ENCODE results near the gene PRAMEF4.
"Not testable (repeated sequence)": the region's sequence is repeated elsewhere in the genome, so short reads cannot be mapped to it uniquely, and the experiment has no call there.

The PRAMEF4 gene

DNA sequence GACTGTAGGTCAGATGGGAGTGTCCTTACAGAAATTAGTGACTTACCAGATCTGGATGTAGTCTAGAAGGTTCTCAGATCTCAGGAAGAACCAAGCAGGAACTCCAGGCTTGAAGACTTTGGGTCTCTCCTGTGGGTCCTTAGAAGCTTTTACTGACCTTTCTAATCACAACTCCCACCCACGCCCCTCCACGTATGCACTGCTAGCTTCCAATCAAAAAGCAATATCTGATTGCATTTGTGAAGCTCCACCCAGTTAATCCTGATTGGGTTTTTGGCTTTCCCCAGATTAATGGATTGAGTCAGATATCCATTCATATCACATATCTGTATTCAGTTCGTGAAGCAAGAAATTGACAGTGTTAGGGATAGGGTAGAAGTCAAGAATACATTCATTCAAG lies at the start of gene PRAMEF4:
TSS of gene PRAMEF4 (minus strand) at position 101 of the 400 bp plus-strand sequence. CDS start 2,807 bp downstream, outside the sequence.
- not testable (repeated sequence) for DNase-seq

DNA sequence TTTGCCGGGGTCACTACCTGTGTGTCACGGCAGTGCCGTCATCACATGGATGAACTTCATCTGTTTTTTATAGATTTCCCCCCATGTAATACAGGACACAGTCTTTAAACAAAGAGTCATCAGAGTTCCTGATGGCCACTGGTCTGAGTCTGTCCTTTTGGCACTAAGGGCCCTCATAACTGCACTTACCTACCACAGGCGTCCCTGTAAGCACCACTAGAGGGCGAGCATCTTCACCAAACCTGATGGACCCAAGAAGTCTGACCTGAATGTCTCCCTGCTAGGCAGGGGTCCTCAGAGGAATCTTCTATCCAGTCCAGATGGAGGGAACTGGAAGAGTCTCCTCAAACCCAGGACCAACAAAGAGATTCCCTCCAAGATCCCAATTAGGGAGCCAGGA lies 38.4 kb upstream of the PRAMEF4 start:
- DNase-seq: not testable (repeated sequence)

DNA sequence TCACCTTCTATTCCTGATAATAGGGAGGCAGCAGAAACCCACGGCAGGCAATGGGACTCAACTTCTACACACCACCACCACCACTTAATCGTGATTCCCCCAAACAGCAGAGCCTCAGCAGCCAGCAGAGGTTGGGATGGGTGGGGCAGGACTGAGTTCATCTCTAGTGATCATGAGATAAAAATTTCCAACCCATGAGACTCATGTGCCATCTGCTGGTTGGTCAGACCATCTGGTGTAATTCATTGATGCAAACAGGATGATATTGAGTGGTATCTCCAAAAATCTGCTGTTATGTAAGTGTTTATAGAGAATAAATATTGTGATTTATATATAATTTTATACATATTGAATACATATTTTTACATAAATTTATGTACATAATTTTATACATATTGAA lies 35.7 kb upstream of the PRAMEF4 start:
- not testable (repeated sequence) for DNase-seq

DNA sequence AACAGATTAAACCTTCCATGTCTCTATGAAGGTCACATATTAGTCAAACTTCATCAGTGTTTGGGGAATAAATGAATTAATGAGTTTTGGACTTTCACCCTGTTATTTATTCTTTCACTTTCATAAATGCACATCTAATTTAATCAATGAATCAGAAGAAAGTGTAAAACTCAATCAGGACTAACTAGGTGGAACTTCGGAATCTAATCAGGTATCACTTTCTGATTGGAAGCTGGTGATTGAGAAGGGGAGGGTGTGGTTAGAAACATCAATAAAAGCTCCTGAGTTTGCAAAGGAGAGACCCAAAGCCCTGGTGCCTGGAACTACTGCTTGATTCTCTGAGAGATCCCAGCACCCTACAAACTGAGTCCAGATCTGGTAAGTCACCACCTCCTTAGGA lies 30.3 kb upstream of the PRAMEF4 start, which contains the start of gene PRAMEF7:
TSS of gene PRAMEF7 (plus strand) at position 301 of the 400 bp plus-strand sequence. CDS start 1,083 bp downstream, outside the sequence.
- not testable (repeated sequence) for DNase-seq

DNA sequence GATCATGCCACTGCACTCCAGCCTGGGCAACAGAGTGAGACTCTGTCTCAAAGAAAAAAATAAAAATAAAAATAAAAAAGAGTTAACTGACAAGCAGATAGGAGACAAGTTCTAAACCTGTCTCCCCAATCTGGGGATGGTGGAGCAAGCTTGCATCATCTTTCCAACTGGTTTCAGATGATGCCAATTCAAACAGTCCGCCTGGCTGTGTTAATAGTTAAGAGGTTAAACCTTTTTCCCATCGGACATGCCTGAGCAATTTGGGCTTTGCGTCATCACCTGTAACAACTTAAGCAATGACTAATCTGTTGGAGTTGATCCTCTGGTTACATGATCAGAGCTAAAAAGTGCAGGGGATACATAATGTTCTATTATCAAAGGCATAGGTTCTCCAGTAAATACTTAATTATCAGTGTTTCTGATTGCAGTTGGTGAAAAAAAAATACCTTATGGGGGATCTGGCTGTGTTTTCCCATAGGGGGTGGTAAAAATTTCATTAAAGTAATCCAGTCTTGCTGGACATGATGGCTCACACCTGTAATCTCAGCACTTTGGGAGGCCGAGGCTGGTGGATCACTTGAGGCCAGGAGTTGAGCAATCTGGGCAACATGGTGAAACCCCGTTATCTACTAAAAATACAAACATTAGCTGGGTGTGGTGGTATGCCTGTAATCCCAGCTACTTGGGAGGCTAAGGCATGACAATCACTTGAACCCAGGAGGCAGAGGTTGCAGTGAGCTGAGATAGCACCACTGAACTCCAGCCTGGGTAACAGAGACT lies 18.0 kb upstream of the PRAMEF4 start:
- not testable (repeated sequence) for DNase-seq

DNA sequence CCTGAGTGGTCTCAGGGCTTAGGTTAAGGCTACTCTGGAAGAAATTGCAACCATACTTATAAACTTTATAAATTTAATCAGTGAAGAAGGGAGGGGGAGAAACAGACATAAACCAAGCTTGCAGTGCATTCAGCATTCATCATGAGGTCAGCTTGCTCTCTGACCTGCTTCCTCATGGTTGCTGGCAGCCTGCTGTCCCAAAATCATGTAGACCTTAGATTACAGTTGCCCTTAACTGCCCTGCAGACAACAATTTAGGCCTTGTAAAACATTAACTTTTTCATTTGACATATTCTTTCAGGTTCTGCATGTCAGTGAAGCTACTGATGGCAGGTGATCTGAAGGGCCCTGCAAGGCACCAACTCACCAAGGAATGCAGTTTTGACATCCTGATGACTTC lies 13.2 kb upstream of the PRAMEF4 start:
- not testable (repeated sequence) for DNase-seq

DNA sequence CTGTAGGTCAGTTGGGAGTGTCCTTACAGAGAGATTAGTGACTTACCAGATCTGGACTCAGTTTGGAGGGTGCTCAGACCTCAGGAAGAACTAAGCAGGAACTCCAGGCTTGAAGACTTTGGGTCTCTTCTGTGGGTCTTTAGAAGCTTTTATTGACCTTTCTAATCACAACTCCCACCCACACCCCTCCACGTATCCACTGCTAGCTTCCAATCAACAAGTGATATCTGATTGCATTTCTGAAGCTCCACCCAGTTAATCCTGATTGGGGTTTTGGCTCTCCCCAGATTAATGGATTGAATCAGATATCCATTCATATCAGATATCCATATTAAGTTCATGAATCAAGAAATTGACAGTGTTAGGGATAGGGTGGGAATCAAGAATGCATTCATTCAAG lies 12.2 kb upstream of the PRAMEF4 start, which contains the start of gene PRAMEF10:
TSS of gene PRAMEF10 (minus strand) at position 101 of the 400 bp plus-strand sequence. CDS start 2,423 bp downstream, outside the sequence.
- DNase-seq: not testable (repeated sequence)

DNA sequence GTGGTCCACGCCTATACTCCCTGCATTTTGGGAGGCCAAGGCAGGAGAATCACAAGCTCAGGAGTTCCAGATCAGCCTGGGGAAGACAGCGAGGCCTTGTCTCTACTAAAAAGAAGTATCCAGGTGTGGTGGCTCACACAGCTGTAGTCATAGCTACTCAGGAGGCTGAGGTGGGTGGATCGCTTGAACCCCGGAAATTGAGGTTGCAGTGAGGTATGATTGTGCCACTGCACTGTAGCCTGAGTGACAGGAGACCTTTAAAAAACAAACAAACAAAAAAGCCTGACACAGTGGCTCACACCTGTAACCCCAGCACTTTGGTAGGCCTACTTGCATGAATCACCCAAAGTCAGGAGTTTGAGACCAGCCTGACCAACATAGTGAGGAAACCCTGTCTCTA lies 7.5 kb downstream of the PRAMEF4 start:
- not testable (repeated sequence) for DNase-seq

DNA sequence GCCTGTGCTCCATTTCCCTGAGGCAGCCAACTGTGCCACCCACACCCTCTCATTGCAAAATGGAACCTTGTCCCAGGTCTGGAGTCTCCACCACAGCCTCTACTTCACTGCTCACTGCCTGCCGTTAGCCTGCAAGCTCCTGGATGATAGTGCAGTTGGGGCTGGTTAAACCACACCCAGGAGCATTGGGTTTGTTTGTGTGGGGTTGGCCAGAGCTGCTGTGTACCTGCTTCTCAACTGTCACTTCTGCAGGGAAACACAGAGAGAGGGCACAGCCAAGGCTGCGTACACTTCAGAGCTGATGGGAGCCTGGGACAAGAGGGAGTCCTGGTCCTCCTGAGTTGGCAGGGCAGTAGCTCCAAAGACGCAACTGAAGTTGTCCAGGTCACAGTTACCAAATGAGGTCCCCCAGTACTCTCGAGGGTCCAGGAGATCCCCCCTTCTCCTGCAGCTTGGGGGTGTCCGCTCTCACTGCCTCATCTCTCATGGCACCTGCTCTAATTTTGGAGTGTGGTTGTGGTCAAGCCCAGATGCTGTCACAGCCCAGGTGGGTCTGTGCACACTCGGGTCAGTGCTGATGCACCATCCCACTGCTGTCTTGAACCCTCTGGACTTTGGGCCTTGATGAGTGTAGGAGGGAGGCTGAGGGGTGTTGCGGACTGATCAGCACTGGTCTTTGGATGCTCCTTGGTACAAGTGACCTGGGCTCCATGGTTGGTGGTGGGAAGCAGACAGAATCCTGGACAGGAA lies 22.7 kb downstream of the PRAMEF4 start:
- not testable (repeated sequence) for DNase-seq

DNA sequence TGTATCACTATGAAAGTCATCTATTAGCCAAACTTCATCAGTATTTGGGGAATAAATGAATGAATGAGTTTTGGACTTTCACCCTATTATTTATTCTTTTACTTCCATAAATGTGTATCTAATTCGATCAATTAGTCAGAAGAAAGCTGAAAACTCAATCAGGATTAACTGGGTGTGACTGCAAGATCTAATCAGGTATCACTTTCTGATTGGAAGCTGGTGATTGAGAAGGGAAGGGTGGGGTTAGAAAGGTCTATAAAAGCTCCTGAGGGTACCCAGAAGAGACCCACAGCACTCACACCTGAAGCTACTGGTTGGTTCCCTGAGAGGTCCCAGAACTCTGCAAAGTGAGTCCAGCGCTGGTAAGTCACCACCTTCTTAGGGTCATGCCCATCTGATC lies 29.2 kb downstream of the PRAMEF4 start, which contains the start of gene PRAMEF2:
TSS of gene PRAMEF2 (plus strand) at position 301 of the 400 bp plus-strand sequence. CDS start 1,924 bp downstream, outside the sequence.
- not testable (repeated sequence) for DNase-seq

DNA sequence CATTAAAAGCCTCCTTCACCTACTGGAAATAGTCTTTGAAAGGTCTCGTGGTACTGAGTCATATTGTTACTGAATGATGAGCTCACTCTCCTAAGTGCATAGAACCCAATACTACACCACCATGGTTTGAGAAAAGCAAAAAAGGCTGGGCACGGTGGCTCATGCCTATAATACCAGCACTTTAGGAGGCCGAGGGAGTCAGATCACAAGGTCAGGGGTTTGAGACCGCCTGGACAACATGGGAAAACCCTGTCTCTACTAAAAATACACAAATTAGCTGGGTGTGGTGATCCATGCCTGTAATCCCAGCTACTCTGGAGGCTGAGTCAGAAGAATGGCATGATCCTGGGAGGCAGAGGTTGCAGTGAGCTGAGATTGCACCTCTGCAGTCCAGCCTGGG lies 34.2 kb downstream of the PRAMEF4 start:
- no peak for DNase-seq

DNA sequence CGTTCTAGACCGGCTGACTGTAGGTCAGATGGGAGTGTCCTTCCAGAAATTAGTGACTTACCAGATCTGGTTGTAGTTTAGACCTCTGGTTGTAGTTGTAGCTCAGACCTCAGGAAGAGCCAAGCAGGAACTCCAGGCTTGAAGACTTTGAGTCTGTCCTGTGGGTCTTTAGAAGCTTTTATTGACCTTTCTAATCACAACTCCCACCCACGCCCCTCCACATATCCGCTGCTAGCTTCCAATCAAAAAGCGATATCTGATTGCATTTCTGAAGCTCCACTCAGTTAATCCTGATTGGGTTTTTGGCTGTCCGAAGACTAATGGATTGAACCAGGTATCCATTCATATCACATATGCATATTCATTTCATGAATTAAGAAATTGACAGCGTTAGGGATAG lies 37.4 kb downstream of the PRAMEF4 start, which contains the start of gene HNRNPCL1:
TSS of gene HNRNPCL1 (minus strand) at position 101 of the 400 bp plus-strand sequence. CDS start 431 bp downstream, outside the sequence.
- DNase-seq: not testable (repeated sequence)

DNA sequence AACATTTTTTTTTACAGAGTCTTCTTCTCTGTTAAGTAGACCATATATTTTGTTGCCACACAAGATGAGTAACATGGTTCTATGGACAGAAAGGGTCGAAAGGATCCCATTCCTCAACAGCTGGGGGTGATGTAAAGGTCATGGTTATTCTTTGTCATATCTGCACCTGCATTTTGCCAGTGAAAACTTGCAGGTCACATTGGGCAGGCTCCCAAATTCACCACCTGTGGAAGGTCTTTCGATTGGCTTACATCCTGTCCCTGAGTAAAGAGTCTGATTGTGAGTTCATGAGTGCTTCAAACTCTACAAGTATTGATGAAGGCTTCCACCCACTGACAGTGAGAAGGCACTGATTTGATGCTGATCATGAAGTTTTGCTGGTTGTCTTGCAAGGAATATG lies 52.8 kb downstream of the PRAMEF4 start:
- not testable (repeated sequence) for DNase-seq

DNA sequence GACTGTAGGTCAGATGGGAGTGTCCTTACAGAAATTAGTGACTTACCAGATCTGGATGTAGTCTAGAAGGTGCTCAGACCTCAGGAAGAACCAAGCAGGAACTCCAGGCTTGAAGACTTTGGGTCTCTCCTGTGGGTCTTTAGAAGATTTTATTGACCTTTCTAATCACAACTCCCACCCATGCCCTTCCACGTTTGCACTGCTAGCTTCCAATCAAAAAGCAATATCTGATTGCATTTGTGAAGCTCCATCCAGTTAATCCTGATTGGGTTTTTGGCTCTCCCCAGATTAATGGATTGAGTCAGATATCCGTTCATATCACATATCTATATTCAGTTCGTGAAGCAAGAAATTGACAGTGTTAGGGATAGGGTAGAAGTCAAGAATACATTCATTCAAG lies 54.7 kb downstream of the PRAMEF4 start, which contains the start of gene PRAMEF11:
TSS of gene PRAMEF11 (minus strand) at position 101 of the 400 bp plus-strand sequence. CDS start 2,621 bp downstream, outside the sequence.
- DNase-seq: not testable (repeated sequence)

Measured in bone marrow (tissue), 2 donors.